ENCODE measurements around the gene KANK2. TPM values are rescaled to one million over a fixed set of nuclear protein-coding genes. Genes with fewer than 3 reads are reported as not detected.

Gene KANK2
- total RNA-seq (2021) (85.8 and 90.9 TPM in 2 replicates), Bru-seq, nascent RNA (percentile 59 among the genes with signal in this experiment), BruChase-seq, experiment 1, labeled RNA remaining after a 2-hour chase (percentile 70 among the genes with signal in this experiment), BruChase-seq, experiment 2, labeled RNA remaining after a 6-hour chase (percentile 86 among the genes with signal in this experiment)
- long read RNA-seq, full-length matches to known transcripts, result 6 of 89 reads
- long read RNA-seq, partial matches to known transcripts, result 15 of 89 reads
- long read RNA-seq, other reads (novel, unspliced or antisense), result 68 of 89 reads

- Histone ChIP-seq H3K27me3 (replicated peaks; ENCODE audit: insufficient read depth, low read depth, low read length, poor library complexity) (no peaks in the 10 kb centered on the region), H3K4me3 (ENCODE audit: low read depth, low read length, poor library complexity, severe bottlenecking) (peak within 1 kb of the TSS; percentile 68), H3K9me3 (ENCODE audit: low read depth, low read length, poor library complexity, severe bottlenecking) (no peaks in the 10 kb centered on the region), H3K27ac (ENCODE audit: low read depth, low read length, poor library complexity, severe bottlenecking) (peak within 1 kb of the TSS; percentile 73), H3K4me1 (ENCODE audit: insufficient read depth, low read length, poor library complexity, severe bottlenecking) (peaks cover 32% of the 10 kb centered on the region), H3K36me3 (ENCODE audit: insufficient read depth, low read length, poor library complexity, severe bottlenecking) (peaks cover 18% of the 10 kb centered on the region)
- DNase-seq (ENCODE audit: low spot score), result peak; percentile 80
- TF ChIP-seq EZH2 (IDR thresholded peaks at IDR 0.05; ENCODE audit: borderline replicate concordance, low read depth, low read length, poor library complexity, severe bottlenecking) (no peak), CTCF (conservative IDR thresholded peaks at IDR 0.05; ENCODE audit: low read depth, low read length) (no peak)
- intact Hi-C loops (cut with micrococcal nuclease; ENCODE audit: unreplicated experiment), result no loop called here
- POLR2A ChIA-PET (ENCODE audit: low non-redundant PET), result no interaction called here
- CTCF ChIA-PET, result no interaction called here
- no TSS peak for BruUV-seq (replicated peaks)
Measured at GRCh38 chr19:11197291-11198174, at the start of gene KANK2. Gene KANK2, minus strand, starts transcription at chr19:11197545. Its CDS starts 3,034 bp downstream, at chr19:11194511.

GRCh38 chr19:11246941-11247340 lies 49.6 kb upstream of the KANK2 start:
- H3K27ac ChIP-seq (ENCODE audit: low read depth, low read length, poor library complexity, severe bottlenecking), result no peak overlapping the region
- ChIA-PET POLR2A (ENCODE audit: low non-redundant PET) (no interaction called here), CTCF (no interaction called here)
- H3K36me3 ChIP-seq (ENCODE audit: insufficient read depth, low read length, poor library complexity, severe bottlenecking), result no peaks in the 10 kb centered on the region
- no TSS peak for BruUV-seq (replicated peaks)
- H3K9me3 ChIP-seq (ENCODE audit: low read depth, low read length, poor library complexity, severe bottlenecking), result no peaks in the 10 kb centered on the region
- peaks cover 5% of the 10 kb centered on the region for H3K4me1 ChIP-seq (ENCODE audit: insufficient read depth, low read length, poor library complexity, severe bottlenecking)
- intact Hi-C loops (cut with micrococcal nuclease; ENCODE audit: unreplicated experiment), result no loop called here
- H3K4me3 ChIP-seq (ENCODE audit: low read depth, low read length, poor library complexity, severe bottlenecking), result no peak overlapping the region
- H3K27me3 ChIP-seq (replicated peaks; ENCODE audit: insufficient read depth, low read depth, low read length, poor library complexity), result no peaks in the 10 kb centered on the region
- TF ChIP-seq EZH2 (IDR thresholded peaks at IDR 0.05; ENCODE audit: borderline replicate concordance, low read depth, low read length, poor library complexity, severe bottlenecking), result no peak
- TF ChIP-seq CTCF (conservative IDR thresholded peaks at IDR 0.05; ENCODE audit: low read depth, low read length), result no peak
- no peak for DNase-seq (ENCODE audit: low spot score)

- DNase-seq (ENCODE audit: low spot score), result no peak
- intact Hi-C loops (cut with micrococcal nuclease; ENCODE audit: unreplicated experiment), result no loop called here
- CTCF ChIA-PET, result interaction anchor here (0.6 kb wide), 1 partner anchor 57 kb away, joined by 8 read pairs; no protein-coding TSS in a partner anchor
- POLR2A ChIA-PET (ENCODE audit: low non-redundant PET), result no interaction called here
- no peak for TF ChIP-seq EZH2 (IDR thresholded peaks at IDR 0.05; ENCODE audit: borderline replicate concordance, low read depth, low read length, poor library complexity, severe bottlenecking)
- no peak for TF ChIP-seq CTCF (conservative IDR thresholded peaks at IDR 0.05; ENCODE audit: low read depth, low read length)
- H3K4me3 ChIP-seq (ENCODE audit: low read depth, low read length, poor library complexity, severe bottlenecking), result no peak overlapping the region
- H3K4me1 ChIP-seq (ENCODE audit: insufficient read depth, low read length, poor library complexity, severe bottlenecking), result peaks cover 9% of the 10 kb centered on the region
- BruUV-seq (replicated peaks), result no TSS peak
- H3K27me3 ChIP-seq (replicated peaks; ENCODE audit: insufficient read depth, low read depth, low read length, poor library complexity), result no peaks in the 10 kb centered on the region
- H3K27ac ChIP-seq (ENCODE audit: low read depth, low read length, poor library complexity, severe bottlenecking), result no peak overlapping the region
- H3K36me3 ChIP-seq (ENCODE audit: insufficient read depth, low read length, poor library complexity, severe bottlenecking), result no peaks in the 10 kb centered on the region
- no peaks in the 10 kb centered on the region for H3K9me3 ChIP-seq (ENCODE audit: low read depth, low read length, poor library complexity, severe bottlenecking)
Measured at GRCh38 chr19:11244846-11245589, 47.7 kb upstream of the KANK2 start.

Data from A673 (cell line).